DOHH2 (cell line): Measurements from ENCODE around the gene SLC2A2.

Experiments
- CTCF ChIP-seq: fragments of 200-600 bp; sonication (generic); IDR thresholded peaks from one replicate; pipeline ENCODE4 v1.5.1; 2014; ENCODE audit warnings: antibody characterized with exemption, mild to moderate bottlenecking, low read depth, low read length; ENCODE audit not compliant: poor library complexity, severe bottlenecking
- EZH2phosphoT487 ChIP-seq: fragments of 200-600 bp; sonication (generic); IDR thresholded peaks from 2 replicates; pipeline ENCODE4 v1.6.1; 2017; ENCODE audit warnings: borderline replicate concordance, mild to moderate bottlenecking, antibody characterized with exemption, low read length, moderate library complexity, mixed read lengths

GRCh38 chr3:171044384-171044783, 17.9 kb upstream of the SLC2A2 start:
- TF ChIP-seq CTCF, result no peak
- TF ChIP-seq EZH2phosphoT487, result no peak
